ENCODE data around the gene CDC42BPB.
A peak's percentile ranks its signal among the peaks of the same experiment; 100 is the strongest.

Gene CDC42BPB

GRCh38 chr14:103016071-103016470 lies 41.3 kb downstream of the CDC42BPB start:
- DNase-seq (ENCODE audit: low spot score), result peak; percentile 38

- peak; percentile 70 for DNase-seq (ENCODE audit: low spot score)
Measured at GRCh38 chr14:103015426-103015825, 41.9 kb downstream of the CDC42BPB start.

GRCh38 chr14:103014466-103015228 lies 42.7 kb downstream of the CDC42BPB start:
- DNase-seq (ENCODE audit: low spot score), result no peak

- DNase-seq (ENCODE audit: low spot score), result no peak
Measured at GRCh38 chr14:103013028-103013427, 44.3 kb downstream of the CDC42BPB start.

GRCh38 chr14:103009559-103009958 lies 47.8 kb downstream of the CDC42BPB start:
- DNase-seq (ENCODE audit: low spot score), result no peak

- peak; percentile 54 for DNase-seq (ENCODE audit: low spot score)
Measured at GRCh38 chr14:103008768-103009357, 48.5 kb downstream of the CDC42BPB start.

- no peak for DNase-seq (ENCODE audit: low spot score)
Measured at GRCh38 chr14:103008126-103008525, 49.2 kb downstream of the CDC42BPB start.

GRCh38 chr14:103007555-103007954 lies 49.8 kb downstream of the CDC42BPB start:
- peak; percentile 35 for DNase-seq (ENCODE audit: low spot score)

GRCh38 chr14:103006991-103007520 lies 50.3 kb downstream of the CDC42BPB start:
- no peak for DNase-seq (ENCODE audit: low spot score)

- DNase-seq (ENCODE audit: low spot score), result no peak
Measured at GRCh38 chr14:103006106-103006505, 51.2 kb downstream of the CDC42BPB start.

GRCh38 chr14:103003850-103004249 lies 53.5 kb downstream of the CDC42BPB start:
- no peak for DNase-seq (ENCODE audit: low spot score)

GRCh38 chr14:103003351-103003615 lies 54.1 kb downstream of the CDC42BPB start:
- no peak for DNase-seq (ENCODE audit: low spot score)

GRCh38 chr14:103002578-103003350 lies 54.6 kb downstream of the CDC42BPB start:
- DNase-seq (ENCODE audit: low spot score), result no peak

- no peak for DNase-seq (ENCODE audit: low spot score)
Measured at GRCh38 chr14:103001651-103002396, 55.5 kb downstream of the CDC42BPB start.

GRCh38 chr14:103001226-103001625 lies 56.1 kb downstream of the CDC42BPB start:
- DNase-seq (ENCODE audit: low spot score), result peak; percentile 28

- DNase-seq (ENCODE audit: low spot score), result no peak
Measured at GRCh38 chr14:103000291-103000921, 56.9 kb downstream of the CDC42BPB start.

GRCh38 chr14:102999227-102999895 lies 58.0 kb downstream of the CDC42BPB start:
- DNase-seq (ENCODE audit: low spot score), result no peak

- no peak for DNase-seq (ENCODE audit: low spot score)
Measured at GRCh38 chr14:102998393-102998792, 59.0 kb downstream of the CDC42BPB start.

- DNase-seq (ENCODE audit: low spot score), result no peak
Measured at GRCh38 chr14:102996941-102997340, 60.4 kb downstream of the CDC42BPB start.

- DNase-seq (ENCODE audit: low spot score), result no peak
Measured at GRCh38 chr14:102994689-102995088, 62.7 kb downstream of the CDC42BPB start.

- no peak for DNase-seq (ENCODE audit: low spot score)
Measured at GRCh38 chr14:102993523-102993922, 63.8 kb downstream of the CDC42BPB start.

All from cerebellar cortex (tissue), 1 donor.